GM18907 (cell line): ENCODE data around the gene PPP1R27.

Experiments used
- ATAC-seq: cut with Tn5 transposase; IDR thresholded peaks from one replicate; pipeline ENCODE4 v1.9.1; 2021; ENCODE audit warnings: mild to moderate bottlenecking, moderate library complexity; ENCODE audit not compliant: unreplicated experiment

The PPP1R27 gene, protein sequence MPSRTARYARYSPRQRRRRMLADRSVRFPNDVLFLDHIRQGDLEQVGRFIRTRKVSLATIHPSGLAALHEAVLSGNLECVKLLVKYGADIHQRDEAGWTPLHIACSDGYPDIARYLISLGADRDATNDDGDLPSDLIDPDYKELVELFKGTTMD

DNA sequence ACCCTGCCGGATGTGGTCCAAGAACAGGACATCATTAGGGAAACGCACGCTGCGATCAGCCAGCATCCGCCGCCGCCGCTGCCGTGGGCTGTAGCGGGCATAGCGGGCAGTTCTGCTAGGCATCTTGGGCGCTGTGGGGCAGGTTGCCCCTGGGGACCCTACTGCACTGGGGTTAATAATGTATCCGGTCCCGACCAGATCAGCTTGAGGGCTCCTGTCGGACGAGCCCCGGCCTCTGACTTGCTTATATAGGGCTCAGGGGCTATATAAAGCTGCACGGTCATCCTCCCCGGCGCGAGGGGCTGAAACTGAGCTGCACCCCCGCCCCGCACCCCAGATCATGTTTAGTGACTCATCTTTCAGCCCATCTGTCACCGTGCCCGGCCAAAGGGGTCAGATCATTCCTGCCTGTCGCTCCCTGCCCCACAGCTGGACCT is at the start of gene PPP1R27:
PPP1R27 (minus strand) TSS at position 220 of the 437 bp plus-strand sequence; CDS start at position 123, 97 bp downstream.
- no peak for ATAC-seq

DNA sequence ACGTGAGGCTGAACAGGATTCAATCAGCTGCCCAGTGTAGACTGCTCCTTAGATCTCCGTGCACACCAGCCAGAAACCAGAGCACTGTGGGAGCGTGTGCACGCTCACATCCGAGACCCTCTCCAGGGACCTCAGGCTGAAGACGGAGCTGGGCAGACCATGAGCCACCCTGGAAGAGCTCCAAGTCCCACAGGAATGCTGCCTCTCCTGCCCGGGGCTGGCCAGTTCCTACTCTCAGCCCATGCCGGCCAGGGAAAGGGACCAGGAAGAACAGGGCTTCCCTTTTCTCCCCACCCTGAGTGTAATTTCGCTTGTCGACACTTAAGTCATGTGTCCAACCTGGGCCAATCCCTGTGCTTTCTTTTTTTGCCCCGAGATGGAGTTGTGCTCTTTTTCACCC is 49.7 kb upstream of the PPP1R27 start:
- no peak for ATAC-seq

DNA sequence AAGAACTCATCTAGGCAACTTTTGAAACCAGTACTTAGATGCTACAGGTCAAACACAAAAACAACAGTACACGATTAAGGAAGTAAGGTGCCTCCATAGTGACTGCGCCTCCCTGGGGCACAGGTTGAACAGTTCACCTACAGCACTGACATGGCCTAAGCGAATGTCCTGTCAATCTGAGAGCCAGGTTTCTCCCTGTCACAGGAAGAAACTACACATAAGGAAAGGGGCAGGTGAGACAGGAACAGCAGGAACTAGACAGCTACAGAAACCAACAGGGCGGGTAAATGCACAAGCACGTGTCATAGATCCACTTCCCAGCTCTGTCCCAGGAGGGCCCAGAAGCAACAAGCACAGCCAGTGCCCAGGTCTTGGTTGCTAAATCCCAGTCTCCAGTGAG is 44.3 kb upstream of the PPP1R27 start:
- no peak for ATAC-seq

DNA sequence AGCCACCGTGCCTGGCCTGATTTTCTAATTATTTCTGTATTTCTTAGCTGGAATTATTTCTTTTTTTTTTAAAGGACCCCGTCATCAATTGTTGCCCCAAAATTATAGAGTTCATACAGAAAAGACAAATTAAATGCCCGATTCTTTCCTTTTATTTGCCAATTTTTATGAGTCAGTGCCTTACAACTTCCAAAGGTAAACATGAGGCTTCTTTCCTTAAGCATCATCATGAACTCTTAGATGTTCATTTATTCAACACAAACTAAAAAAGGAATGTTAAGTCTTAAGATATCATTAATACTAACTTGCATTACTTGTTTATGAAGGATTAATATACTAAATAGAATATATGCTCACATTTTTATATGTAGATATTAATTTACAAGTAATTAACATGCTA is 43.4 kb upstream of the PPP1R27 start:
- ATAC-seq: no peak

DNA sequence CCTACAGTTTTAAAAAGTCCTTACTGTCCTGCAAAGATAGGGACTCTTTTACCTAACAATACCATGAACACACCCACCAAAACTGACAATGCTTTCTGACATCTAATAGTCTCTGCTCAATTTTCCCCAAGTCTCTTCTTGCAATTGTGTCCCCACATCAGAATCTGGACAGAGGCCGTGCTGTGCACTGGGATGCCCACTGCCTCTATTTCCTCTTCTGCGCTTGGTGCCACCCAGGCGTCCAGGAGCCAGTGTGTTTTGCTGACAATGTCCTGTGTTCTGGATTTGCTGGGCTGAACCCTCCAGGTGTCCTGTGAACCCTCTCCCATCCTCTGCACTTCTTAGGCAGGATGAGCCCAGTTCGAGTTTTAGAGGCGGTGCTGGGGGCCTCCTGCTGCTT is 42.7 kb upstream of the PPP1R27 start:
- no peak for ATAC-seq

DNA sequence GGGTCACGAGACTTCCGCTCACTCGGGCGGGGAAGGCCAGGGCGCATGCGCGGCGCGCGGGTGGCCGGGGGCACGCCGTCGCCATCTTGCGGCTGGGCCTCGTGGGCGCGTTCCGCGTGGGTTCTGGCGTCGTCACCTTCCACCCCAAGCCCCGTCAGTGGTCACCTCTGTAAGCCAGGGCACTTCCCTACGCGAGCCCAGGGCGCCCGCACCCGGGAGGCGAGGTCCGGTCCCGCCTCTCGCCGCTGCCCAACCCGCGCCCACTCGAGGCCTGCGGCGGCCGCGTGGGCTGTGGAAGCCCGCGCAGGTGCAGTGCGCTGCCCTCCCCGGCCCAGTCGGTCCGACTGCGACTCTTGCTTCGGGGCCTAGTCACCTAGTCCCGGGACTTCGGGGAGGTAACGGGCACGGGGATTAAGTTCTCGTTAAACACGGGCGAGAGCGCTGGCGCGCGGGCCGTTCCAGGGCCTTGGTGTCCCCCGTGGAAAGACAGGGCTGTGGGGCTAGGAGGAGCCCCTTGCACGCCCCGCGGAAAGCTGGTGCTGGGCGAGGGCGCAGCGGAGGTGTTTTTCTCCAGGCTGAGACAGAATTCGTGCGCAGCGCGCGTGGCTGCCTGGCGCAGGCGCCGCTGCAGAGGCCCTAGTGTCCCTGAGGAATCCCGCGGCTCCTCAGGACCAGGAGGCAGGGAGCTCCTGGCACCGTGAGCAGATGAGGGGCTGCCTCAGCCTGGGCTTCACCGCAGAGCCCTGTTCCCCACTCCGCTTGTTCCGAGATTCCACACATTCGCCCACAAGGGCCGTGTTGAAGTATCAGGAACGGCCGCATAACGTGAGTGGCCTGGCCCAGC is 36.8 kb upstream of the PPP1R27 start:
- ATAC-seq: peak; percentile 50

DNA sequence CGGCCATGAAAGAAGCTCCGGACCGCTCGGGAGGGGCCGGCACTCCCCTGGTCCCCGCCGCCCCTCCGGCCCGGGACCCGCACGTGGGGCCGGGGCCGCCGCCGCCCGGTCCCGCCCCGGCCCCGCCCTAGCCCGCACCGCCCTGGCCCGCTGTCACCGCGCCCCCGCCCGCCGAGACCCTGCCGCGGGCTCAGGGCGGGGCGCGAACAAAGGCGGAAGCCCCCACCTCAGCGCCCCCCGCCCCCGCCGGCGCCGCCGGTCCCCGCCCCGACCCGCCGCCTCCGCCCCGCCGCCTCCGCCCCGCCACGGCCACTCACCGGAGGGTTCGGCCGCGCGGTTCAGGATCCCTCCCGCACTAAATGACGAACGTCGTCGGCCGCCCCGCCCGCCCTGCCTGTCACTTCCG is 36.1 kb upstream of the PPP1R27 start, which contains the start of gene ARHGDIA:
ARHGDIA (minus strand) TSS at position 357 of the 406 bp plus-strand sequence. CDS start 1,407 bp downstream, outside the sequence.
- ATAC-seq: peak; percentile 14

DNA sequence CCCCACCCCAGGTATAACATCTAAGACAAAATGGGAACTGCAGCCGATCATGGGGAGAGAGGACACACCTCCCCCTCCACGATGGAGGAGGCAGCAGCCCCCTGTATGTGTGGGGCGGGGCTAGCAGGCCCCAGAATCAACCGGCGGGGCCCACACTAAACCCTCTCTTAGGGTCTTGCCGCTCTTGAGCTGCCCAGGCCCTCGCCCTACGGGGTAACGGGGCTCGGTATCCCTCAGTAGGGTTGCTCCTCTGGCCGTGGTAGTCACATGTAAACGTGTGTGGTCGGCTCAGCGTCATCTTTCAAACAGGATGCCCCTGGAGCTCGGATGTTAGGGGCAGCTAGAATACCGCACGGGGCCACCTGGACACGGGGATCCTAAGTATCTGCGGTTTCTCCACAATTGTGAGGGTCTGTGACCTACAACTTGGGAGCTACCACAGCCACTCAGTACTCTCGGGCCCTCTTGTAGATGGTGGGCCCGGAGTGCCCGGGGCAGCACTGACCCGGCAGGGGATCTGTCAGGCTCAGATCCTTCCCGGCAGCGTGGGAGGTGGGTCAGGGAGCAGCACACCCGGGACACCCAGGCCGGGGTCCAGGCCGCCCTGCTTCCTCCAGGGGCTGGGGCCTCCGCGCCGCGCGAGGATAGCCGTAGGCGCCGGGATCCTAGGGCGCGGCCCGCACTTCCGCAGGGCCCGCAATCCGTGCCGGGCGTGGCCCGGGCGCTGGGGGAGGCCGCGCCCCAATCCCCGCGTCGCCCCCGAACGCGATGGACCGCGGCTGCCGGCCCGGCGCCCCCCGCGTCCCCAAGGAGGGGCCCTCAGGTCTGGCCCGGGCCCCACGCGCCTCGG is 35.5 kb upstream of the PPP1R27 start:
- no peak for ATAC-seq

DNA sequence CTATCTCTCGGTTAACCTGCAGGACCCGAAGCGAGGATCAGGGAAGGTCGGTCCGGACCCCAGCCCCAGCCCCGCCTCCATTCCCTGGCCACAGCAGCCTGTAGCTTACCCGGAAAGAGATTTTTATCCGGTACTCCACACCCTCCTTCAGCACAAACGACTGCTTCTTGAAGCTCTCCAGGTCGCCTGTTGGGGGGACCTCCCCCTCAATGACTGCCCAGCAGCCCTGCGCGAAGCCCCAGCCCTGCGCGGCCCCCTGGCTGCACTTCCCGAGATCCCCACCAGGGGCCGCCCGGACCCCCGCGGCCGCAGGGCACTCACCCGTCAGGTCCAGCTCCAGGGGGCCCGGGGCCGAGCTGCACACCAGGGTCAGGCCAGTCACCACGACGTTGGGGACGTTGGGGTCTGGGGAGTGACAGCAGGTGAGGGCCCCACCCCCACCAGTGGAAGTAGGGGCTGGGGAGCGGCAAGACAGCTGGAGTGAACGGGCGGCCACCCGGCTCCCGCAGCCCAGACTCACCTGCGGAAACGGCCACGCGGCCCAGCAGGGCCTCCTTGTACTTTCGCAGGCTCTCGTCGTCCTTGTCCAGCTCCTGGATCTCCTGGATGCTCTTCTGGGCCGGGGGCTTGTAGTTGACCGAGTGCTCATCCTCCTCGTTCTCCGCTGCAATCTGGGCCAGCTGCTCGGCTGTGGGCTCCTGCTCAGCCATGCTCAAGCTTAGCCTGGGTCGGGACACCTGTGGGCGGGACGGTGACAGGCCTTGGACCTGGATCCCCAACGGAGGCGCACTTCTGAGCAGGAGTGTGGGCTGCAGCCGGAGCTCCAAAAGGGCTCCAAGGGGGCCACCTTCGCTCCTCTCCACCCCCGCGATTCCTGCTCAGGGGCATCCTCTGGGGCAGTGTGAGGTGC is 34.6 kb upstream of the PPP1R27 start:
- ATAC-seq: no peak

DNA sequence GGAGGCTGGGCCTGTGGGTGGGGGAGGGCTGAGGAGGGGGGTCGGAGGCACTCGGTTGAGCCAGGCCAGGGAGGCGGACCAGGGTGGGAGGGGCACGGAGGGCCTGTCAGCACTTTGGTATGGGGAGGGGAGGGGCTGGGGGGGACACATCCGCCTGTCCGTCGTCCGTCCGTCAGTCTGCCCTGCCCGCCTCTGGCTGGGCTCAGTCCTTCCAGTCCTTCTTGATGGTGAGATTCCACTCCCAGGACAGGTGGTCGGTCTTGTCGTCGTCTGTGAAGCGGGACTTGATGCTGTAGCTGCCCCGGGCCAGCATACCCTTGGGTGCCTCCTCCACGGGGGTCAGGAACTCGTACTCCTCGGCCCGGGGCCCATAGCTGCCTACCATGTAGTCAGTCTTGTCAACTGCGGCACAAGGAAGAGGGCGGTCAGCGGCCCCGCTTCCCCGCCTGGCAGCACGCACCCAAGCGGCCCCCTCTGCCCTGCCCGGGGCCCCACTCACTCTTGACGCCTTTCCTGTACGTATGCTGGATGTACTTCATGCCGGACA is 33.9 kb upstream of the PPP1R27 start:
- no peak for ATAC-seq

DNA sequence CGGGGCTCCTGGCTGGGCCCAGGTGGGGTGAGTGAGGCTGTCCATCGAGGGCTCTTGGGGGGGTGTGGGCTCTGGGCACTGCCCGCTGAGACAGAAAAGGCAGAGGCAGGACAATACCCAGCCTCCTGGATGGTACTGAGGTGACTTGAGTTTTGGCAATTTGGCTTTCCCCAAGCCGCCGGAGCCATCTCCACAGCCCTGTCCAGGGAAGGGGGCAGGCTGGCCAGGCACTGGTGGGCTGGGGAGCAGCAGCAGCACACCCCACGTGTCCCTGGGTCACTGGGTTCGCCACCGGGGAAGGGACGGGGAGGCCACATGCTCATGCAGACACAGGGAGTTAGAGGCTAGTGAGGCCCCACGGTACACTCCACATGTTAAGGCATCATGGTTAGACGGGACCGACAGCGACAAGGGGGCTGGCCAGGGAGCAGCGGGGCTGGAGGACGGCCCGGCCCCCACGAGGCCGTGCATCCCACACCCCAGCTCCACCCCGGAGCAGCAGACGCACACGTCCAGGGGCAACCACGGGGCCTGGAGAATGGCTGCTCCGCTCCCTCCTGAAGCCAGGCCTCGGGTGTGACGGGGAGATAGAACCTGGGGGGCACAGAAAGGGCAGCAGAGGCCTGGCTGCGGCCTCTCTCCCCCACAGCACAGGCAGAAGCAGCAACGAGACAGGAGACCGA is 33.3 kb upstream of the PPP1R27 start:
- ATAC-seq: no peak

DNA sequence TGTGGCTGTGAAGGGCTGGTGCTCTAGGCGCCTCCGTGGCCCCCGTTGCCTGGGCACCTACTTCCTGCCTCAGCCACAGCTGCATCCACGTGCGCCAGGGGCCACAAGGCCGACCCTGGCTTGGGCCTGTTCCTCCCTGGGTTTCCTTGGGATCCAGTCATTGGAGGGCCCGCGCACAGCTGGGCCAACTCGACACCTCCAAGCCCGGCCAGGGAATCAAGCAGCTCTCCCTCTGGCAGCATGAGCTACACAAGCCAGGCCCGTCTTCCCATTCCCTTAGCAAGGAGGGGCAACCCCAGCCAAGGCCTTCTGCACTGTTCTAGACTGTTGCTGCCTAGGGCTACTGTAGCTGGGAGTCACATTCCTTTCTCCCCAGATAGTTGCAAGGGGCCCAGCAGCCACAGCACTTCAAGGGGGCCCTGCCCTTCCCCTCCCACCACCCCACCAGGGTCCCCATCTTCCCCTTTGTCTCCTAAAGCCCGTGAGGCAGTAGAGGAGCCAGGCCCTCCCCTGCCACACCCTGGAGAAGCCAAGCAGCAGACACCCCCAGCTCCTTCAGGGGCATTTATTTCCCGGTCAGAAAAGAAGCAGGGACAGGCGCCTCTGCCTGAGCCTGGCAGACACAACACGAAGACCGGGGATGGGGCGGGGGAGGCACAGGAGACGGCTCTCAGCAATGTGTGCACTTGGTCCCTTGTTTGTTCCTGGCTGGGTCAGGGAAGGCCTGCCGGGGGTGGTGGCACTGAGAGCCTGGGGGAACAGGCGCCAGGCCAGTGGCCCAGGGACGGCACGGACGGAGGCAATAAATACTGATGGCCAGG is 32.5 kb upstream of the PPP1R27 start:
- ATAC-seq: no peak

DNA sequence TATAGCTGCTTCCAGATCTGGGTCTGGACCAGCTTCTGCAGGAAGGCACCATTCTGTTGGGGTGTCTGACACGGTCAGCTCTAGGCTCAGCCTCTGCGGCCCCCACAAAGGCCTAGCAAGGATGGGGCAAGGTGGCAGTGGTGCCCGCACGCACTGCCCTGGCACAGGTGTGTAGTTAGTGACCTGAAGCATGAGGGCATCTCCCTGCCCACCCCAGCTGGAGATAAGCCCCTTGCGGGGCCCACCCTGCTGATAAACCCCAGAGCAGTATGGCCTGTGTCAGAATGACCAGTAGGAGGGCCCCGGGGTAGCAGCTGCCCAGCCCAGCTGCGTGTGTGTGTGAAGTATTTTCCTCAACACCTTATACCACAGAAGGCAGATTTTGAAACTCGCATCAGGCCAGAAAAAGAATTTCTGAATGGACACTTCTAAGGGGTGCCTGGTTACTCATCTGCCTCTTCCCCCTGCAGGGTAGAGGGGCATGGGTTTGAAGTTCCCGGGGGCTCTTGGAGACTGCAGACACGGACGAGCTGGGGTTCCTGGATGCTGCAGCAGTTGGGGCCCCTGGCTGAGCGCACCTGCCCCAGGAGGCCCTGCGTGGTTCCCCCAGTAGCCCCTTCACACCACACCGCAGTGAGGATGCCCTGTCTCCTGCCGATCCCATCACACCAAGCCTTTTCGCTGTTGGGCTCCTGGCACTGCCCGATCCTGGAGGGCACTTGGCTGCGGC is 31.8 kb upstream of the PPP1R27 start:
- ATAC-seq: no peak

DNA sequence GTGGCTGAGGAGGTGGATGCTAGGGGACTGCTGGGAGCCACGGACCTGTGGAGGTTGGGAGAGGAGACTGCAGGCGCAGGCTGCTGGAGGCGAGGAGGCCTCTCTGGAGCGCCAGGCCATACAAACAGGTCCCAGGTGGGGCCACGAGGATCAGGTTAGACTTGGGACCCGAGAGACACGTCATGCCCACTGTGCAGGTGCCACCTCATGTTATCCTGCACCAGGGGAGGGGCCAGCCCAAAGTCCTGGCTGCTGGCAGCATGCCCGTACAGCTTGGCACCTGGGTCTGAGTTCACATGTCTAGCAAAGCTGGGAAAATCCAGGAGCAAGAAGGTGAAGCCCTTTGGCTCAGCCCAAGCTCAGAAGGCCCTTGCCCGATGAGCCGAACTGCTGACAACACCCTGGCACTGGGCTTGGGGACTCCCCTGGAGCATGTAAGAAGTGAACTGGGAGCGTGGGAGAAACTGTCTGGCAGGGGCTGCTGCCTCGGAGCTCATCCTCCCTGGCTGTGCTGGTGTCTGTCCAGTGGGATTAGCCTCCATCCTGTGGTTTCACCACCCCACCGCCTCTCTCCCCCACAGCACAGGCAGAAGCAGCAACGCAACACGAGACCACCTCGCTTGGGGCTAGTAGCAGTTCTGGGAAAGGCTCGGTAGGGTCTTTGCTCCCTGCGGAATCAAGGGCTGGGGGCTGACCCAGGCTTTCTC is 31.0 kb upstream of the PPP1R27 start:
- ATAC-seq: no peak

DNA sequence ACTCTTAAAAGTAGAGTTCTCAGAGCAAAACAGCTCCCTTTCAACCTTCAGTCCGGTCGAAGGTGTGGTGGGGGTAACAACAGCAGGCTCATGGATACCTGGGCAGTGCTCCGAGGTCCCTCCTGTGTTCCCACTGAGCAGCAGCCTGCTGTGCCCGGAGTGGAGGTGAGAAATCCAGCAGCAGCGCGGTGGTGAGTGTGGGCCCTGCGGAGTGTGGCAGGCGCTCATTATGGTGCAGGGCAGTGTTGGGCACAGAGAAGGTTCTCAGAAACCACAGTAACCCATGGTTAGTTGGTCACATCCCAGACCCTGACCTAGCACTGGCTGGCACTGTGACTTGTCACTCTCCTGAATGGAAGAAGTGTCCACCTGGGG is 30.5 kb upstream of the PPP1R27 start:
- ATAC-seq: no peak

DNA sequence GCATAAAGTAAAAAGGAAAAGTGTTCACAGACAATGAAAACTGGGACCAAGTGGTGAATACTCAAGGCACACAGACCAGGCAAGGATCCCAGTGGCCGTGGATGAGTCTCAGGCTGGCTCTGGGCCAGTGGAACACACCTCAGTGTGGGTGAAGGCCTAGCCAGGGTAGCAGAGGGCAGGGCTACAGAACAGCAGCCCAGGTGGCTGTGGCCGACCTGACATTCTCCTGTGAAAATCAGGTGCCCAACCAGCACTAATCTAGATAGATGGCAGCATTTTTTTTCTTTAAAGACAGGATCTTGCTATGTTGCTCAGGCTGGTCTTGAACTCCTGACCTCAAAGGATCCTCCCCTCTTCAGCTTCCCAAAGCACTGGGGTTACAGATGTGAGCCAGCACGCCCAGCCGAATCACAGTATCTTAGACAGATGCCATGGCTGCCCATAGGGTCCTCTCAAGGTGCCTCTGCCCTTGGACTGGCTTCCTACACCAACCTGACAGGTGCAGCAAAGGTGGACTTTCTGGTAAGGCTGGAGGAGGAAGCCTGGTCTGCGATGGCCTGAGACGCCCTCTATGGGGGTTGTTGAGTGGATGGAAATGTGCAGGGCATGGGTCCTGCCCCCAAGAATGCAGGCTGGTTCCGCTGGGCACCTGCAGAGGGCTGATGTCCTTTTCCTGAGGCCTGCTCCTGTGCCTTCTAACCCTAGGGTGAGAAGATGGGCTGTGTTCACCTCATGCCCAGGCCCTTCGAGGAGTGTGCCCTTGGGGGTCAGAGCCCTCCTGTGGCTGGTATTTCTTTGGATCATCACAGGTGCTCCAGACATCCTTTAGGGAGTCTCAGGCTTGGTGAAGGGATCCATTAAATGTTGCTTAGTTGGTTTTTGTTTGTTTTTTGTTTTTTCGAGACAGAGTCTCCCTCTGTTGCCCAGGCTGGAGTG is 29.3 kb upstream of the PPP1R27 start:
- ATAC-seq: no peak
